IMR-90 (cell line): ENCODE measurements around the gene UACA. TPM values are rescaled to one million over a fixed set of nuclear protein-coding genes. Genes with fewer than 3 reads are reported as not detected.

ENCODE experiments used
- ATAC-seq: fragments of 200-7000 bp; cut with Tn5 transposase; 2 replicates; pipeline ENCODE4 v1.9.1; 2020; ENCODE audit warnings: low read depth, mild to moderate bottlenecking, moderate library complexity
- BruUV-seq: library from RNA; stranded (reverse); fragments of 400-500 nt; replicated peaks from 2 replicates; lab custom pipeline; 2021; lab: Mats Ljungman, UMichigan
- CTCF ChIA-PET: fragments of 300-600 bp; formaldehyde crosslinking; extraction: SDS; loops from one replicate; lab custom pipeline; 2021; ENCODE audit warnings: antibody characterized with exemption; lab: Yijun Ruan, JAX
- POLR2A ChIA-PET: fragments of 300-600 bp; sonication (Branson Sonifier 250); formaldehyde crosslinking; loops from one replicate; lab custom pipeline; 2022; ENCODE audit warnings: antibody characterized with exemption; ENCODE audit not compliant: unreplicated experiment; lab: Charles Lee
- DNase-seq: peaks from one replicate; pipeline ENCODE4 v3.0.0; 2013
- H2AFZ ChIP-seq: replicated peaks from 2 replicates; pipeline ENCODE3; 2013; ENCODE audit warnings: low read length, mild to moderate bottlenecking; ENCODE audit not compliant: poor library complexity
- H2AK5ac ChIP-seq: 2 replicates; pipeline ENCODE4 v1.6.1; 2013; ENCODE audit warnings: low read depth, low read length, inconsistent platforms
- H2AK9ac ChIP-seq: replicated peaks from 2 replicates; pipeline ENCODE3; 2013; ENCODE audit warnings: mild to moderate bottlenecking, low read depth, low read length, moderate library complexity; ENCODE audit not compliant: poor library complexity
- H2BK120ac ChIP-seq: 2 replicates; pipeline ENCODE4 v1.6.1; 2013; ENCODE audit warnings: low read depth, low read length, inconsistent platforms
- H2BK15ac ChIP-seq: 3 replicates; pipeline ENCODE4 v1.6.1; 2013; ENCODE audit warnings: low read depth, low read length, inconsistent platforms
- H2BK20ac ChIP-seq: 2 replicates; pipeline ENCODE4 v1.6.1; 2013; ENCODE audit warnings: low read depth, mild to moderate bottlenecking, inconsistent platforms, low read length, moderate library complexity
- H2BK5ac ChIP-seq: 2 replicates; pipeline ENCODE4 v1.6.1; 2013; ENCODE audit warnings: mild to moderate bottlenecking, low read depth, low read length, inconsistent platforms; ENCODE audit not compliant: poor library complexity, severe bottlenecking
- H3K14ac ChIP-seq: replicated peaks from 2 replicates; pipeline ENCODE4 v1.6.1; 2013; ENCODE audit warnings: low read depth, low read length, inconsistent platforms
- H3K18ac ChIP-seq: 2 replicates; pipeline ENCODE4 v1.6.1; 2013; ENCODE audit warnings: low read depth, low read length, control low read depth
- H3K23ac ChIP-seq: 2 replicates; pipeline ENCODE4 v1.6.1; 2013; ENCODE audit warnings: low read depth, low read length, inconsistent platforms
- H3K27ac ChIP-seq: 2 replicates; pipeline ENCODE4 v1.5.1; 2013; ENCODE audit warnings: mild to moderate bottlenecking, control low read depth, low read length; ENCODE audit not compliant: insufficient read depth
- H3K27me3 ChIP-seq: 2 replicates; pipeline ENCODE4 v1.6.1; 2013; ENCODE audit warnings: low read length; ENCODE audit not compliant: control insufficient read depth, insufficient read depth
- H3K36me3 ChIP-seq: 2 replicates; pipeline ENCODE4 v1.6.1; 2013; ENCODE audit warnings: low read length, mixed read lengths; ENCODE audit not compliant: control insufficient read depth, insufficient read depth
- H3K4ac ChIP-seq: 2 replicates; pipeline ENCODE4 v1.6.1; 2013; ENCODE audit warnings: low read depth, low read length, inconsistent platforms
- H3K4me1 ChIP-seq: 2 replicates; pipeline ENCODE4 v1.6.1; 2013; ENCODE audit warnings: low read length, mixed read lengths; ENCODE audit not compliant: control insufficient read depth, insufficient read depth
- H3K4me2 ChIP-seq: 2 replicates; pipeline ENCODE4 v1.6.1; 2013; ENCODE audit warnings: low read depth, mild to moderate bottlenecking, control low read depth, low read length, moderate library complexity
- H3K4me3 ChIP-seq: 2 replicates; pipeline ENCODE4 v1.5.1; 2013; ENCODE audit warnings: low read depth, mild to moderate bottlenecking, control low read depth, low read length, moderate library complexity; ENCODE audit not compliant: insufficient read depth
- H3K56ac ChIP-seq: 2 replicates; pipeline ENCODE4 v1.6.1; 2013; ENCODE audit warnings: low read length, inconsistent platforms; ENCODE audit not compliant: insufficient read depth; ENCODE audit errors: extremely low read depth
- H3K79me1 ChIP-seq, 2 experiments: 2 replicates each; pipeline ENCODE4 v1.6.1; 2013; ENCODE audit warnings: low read length in 2 of 2, inconsistent platforms in 1 of 2, low read depth in 1 of 2
- H3K9ac ChIP-seq: 2 replicates; pipeline ENCODE4 v1.6.1; 2013; ENCODE audit warnings: low read depth, low read length, control low read depth
- H3K9me1 ChIP-seq: 2 replicates; pipeline ENCODE4 v1.6.1; 2013; ENCODE audit warnings: low read length, inconsistent platforms; ENCODE audit not compliant: insufficient read depth
- H3K9me3 ChIP-seq: 2 replicates; pipeline ENCODE4 v1.6.1; 2013; ENCODE audit warnings: low read length; ENCODE audit not compliant: control insufficient read depth, insufficient read depth
- H4K20me1 ChIP-seq: 2 replicates; pipeline ENCODE4 v1.6.1; 2013; ENCODE audit warnings: low read length, inconsistent platforms; ENCODE audit not compliant: insufficient read depth
- H4K5ac ChIP-seq: 2 replicates; pipeline ENCODE4 v1.6.1; 2013; ENCODE audit warnings: mild to moderate bottlenecking, low read depth, low read length, control low read depth
- H4K8ac ChIP-seq, 2 experiments: 2 replicates each; pipeline ENCODE4 v1.6.1; 2013; ENCODE audit warnings: low read depth in 2 of 2, low read length in 2 of 2, control low read depth in 1 of 2, inconsistent platforms in 1 of 2
- H4K91ac ChIP-seq: 2 replicates; pipeline ENCODE4 v1.6.1; 2013; ENCODE audit warnings: low read depth, low read length, inconsistent platforms; ENCODE audit not compliant: insufficient read depth
- BHLHE40 ChIP-seq: fragments of 150-350 bp; IDR thresholded peaks from 2 replicates; pipeline ENCODE4 v1.6.1; 2016; ENCODE audit warnings: mild to moderate bottlenecking, low read depth, low read length
- CEBPB ChIP-seq: IDR thresholded peaks from 2 replicates; pipeline ENCODE4 v1.6.1; 2012; ENCODE audit warnings: low read depth, low read length, improper control_type of control experiment
- FOS ChIP-seq: fragments of 150-350 bp; IDR thresholded peaks from 2 replicates; pipeline ENCODE4 v1.6.1; 2016; ENCODE audit warnings: low read depth, low read length
- MAFK ChIP-seq: IDR thresholded peaks from 2 replicates; pipeline ENCODE4 v1.6.1; 2012; ENCODE audit warnings: low read depth, low read length, improper control_type of control experiment
- MAZ ChIP-seq: IDR thresholded peaks from 2 replicates; pipeline ENCODE4 v1.6.1; 2012; ENCODE audit warnings: low read depth, mild to moderate bottlenecking, low read length, improper control_type of control experiment, moderate library complexity, borderline replicate concordance
- MXI1 ChIP-seq: IDR thresholded peaks from 2 replicates; pipeline ENCODE4 v1.6.1; 2012; ENCODE audit warnings: low read depth, mild to moderate bottlenecking, low read length, moderate library complexity, borderline replicate concordance
- NFE2L2 ChIP-seq: fragments of 150-350 bp; IDR thresholded peaks from 2 replicates; pipeline ENCODE4 v1.6.1; 2016; ENCODE audit warnings: low read depth, mild to moderate bottlenecking, low read length
- POLR2A ChIP-seq: IDR thresholded peaks from 2 replicates; pipeline ENCODE4 v1.6.1; 2012; ENCODE audit warnings: mild to moderate bottlenecking, low read depth, low read length
- RAD21 ChIP-seq: IDR thresholded peaks from 2 replicates; pipeline ENCODE4 v1.6.1; 2012; ENCODE audit warnings: low read length, improper control_type of control experiment
- RCOR1 ChIP-seq: IDR thresholded peaks from 2 replicates; pipeline ENCODE4 v1.6.1; 2012; ENCODE audit warnings: mild to moderate bottlenecking, low read length, improper control_type of control experiment; ENCODE audit not compliant: insufficient replicate concordance
- RFX5 ChIP-seq: IDR thresholded peaks from 2 replicates; pipeline ENCODE4 v1.8.0; 2012; ENCODE audit warnings: low read depth, mild to moderate bottlenecking, low read length, moderate library complexity
- SMC3 ChIP-seq: fragments of 150-350 bp; IDR thresholded peaks from 2 replicates; pipeline ENCODE4 v1.6.1; 2016; ENCODE audit warnings: low read depth, mild to moderate bottlenecking, antibody characterized with exemption, low read length, moderate library complexity
- WGBS, 2 experiments: methylation state at CpG; one replicate each; pipeline versions ENCODE4 v1.1.5 to v1.1.7; 2013; ENCODE audit warnings: missing lambda C conversion rate in 2 of 2; ENCODE audit not compliant: insufficient read length in 1 of 2; ENCODE audit errors: extremely low coverage in 2 of 2; 5-methylcytosine and 5-hydroxymethylcytosine counted together
- dilution Hi-C: fragments of 300-500 bp; cut with HindIII; formaldehyde crosslinking; loops from one replicate; pipeline ENCODE4 v1.14.3; 2018; ENCODE audit warnings: low sequenced_read_pairs; ENCODE audit not compliant: unreplicated experiment
- in situ Hi-C: fragments of 300-500 bp; cut with MboI; formaldehyde crosslinking; loops from 3 replicates; pipeline ENCODE4 v1.14.3; 2019; ENCODE audit warnings: low sequenced_read_pairs, inconsistent platforms, mixed read lengths
- intact Hi-C: fragments of 100-400 bp; cut with micrococcal nuclease; formaldehyde crosslinking; loops from 2 replicates; pipeline ENCODE4 v1.10.0; 2022
- polyA plus RNA-seq, 3 experiments: library from polyadenylated mRNA; depleted of rRNA; stranded (reverse); fragments of >200 nt; gene quantifications; 2 replicates each; pipeline ENCODE4 v1.2.3, GENCODE V29; 2012; ENCODE audit warnings: low replicate concordance in 1 of 3
- total RNA-seq: library from RNA; depleted of rRNA; stranded (reverse); fragments of >200 nt; gene quantifications from 2 replicates; pipeline ENCODE4 v1.2.3, GENCODE V29; 2012
- TF ChIP-seq, protein P1 (sequence below): conservative IDR thresholded peaks from 2 replicates; pipeline ENCODE4 v1.5.1; 2012; ENCODE audit warnings: mild to moderate bottlenecking, low read depth, low read length, improper control_type of control experiment
- TF ChIP-seq, protein P2 (sequence below): fragments of 150-350 bp; IDR thresholded peaks from 2 replicates; pipeline ENCODE4 v1.6.1; 2017; ENCODE audit warnings: mild to moderate bottlenecking, antibody characterized with exemption, low read length, low read depth

The UACA gene
- total and polyA plus RNA-seq, 2 of the 4 experiments (the other 2 are of a cell fraction), result 156 to 507 TPM

DNA sequence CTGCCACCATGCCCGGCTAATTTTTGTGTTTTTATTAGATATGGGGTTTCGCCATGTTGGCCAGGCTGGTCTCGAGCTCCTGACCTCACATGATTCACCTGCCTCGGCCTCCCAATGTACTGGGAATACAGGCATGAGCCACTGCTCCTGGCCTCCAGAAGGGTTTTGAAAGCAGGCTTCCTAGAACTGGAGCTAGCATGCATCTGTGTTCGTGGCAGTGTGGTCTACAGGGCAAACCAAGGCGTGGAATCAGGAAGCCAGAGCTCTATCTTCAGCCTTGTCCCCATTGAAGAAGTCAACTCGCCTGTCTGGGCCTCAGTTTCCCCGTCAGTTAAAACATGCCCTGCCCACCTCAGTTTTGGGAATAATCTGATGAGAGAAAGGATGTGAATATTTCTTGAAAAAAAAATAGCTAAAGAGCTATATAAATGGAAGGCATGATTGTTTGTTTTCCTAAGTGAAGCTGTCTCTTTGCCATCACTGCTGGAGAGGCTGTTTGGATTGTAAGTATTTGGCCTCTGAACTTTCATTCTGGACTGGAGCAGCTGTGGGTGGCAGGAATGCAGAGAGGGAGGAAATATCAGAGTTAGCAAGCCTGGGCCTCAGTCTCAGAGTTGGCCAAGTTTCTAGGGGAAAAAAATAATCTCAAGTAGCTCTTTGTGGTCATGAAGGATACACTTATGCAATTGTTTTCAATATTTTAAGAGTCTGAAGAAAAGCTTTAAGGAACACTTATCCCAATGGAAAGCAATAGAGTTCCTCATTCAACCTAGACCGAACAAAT lies 36.5 kb upstream of the UACA start:
- H3K4me3 ChIP-seq, result no peak overlapping the region
- peak overlapping the region; percentile 97 for H3K27ac ChIP-seq
- dilution Hi-C loops, result no loop called here
- ChIA-PET CTCF (interaction anchor here (0.6 to 1.1 kb wide), 2 partner anchors 12 to 51 kb away, joined by 3 to 8 read pairs; no protein-coding TSS in a partner anchor), POLR2A (interaction anchor here (0.7 to 1.0 kb wide), 4 partner anchors 17 to 106 kb away, joined by 3 to 5 read pairs (median 3); no protein-coding TSS in a partner anchor)
- peak overlapping the region; percentile 100 for H2BK15ac ChIP-seq
- intact Hi-C loops, result loop anchor here (1.0 kb wide), 1 partner anchor 38 kb away; no protein-coding TSS in a partner anchor
- peaks cover 42% of the 10 kb centered on the region for H3K9me1 ChIP-seq
- H3K4ac ChIP-seq, result peak overlapping the region; percentile 100
- peak overlapping the region; percentile 89 for H4K5ac ChIP-seq
- WGBS, 2 experiments, result 50% methylated on average over 2 of the region's 9 CpGs; no CpG with 5 or more reads in 1 of the 2 experiments
- H2AK5ac ChIP-seq, result peak overlapping the region; percentile 99
- no TSS peak for BruUV-seq
- H3K18ac ChIP-seq, result peak overlapping the region; percentile 92
- peak overlapping the region; percentile 58 for H2AFZ ChIP-seq
- H3K9ac ChIP-seq, result peak overlapping the region; percentile 26
- H3K79me1 ChIP-seq, result peaks cover 3 to 56% of the 10 kb centered on the region in 2 experiments
- H3K36me3 ChIP-seq, result no peaks in the 10 kb centered on the region
- DNase-seq (peak; percentile 99), ATAC-seq (peak; percentile 80)
- peak overlapping the region; percentile 98 for H3K56ac ChIP-seq
- H2AK9ac ChIP-seq, result peak overlapping the region; percentile 91
- H3K4me1 ChIP-seq, result peaks cover 33% of the 10 kb centered on the region
- H4K91ac ChIP-seq, result peak overlapping the region; percentile 97
- in situ Hi-C loops, result no loop called here
- H2BK5ac ChIP-seq, result peak overlapping the region; percentile 99
- peak overlapping the region; percentile 100 for H3K23ac ChIP-seq
- H3K14ac ChIP-seq, result peak overlapping the region; percentile 99
- peak overlapping the region; percentile 71 for H3K4me2 ChIP-seq
- H4K20me1 ChIP-seq, result no peaks in the 10 kb centered on the region
- peak overlapping the region; percentile 38 to 99 for H4K8ac ChIP-seq
- peak overlapping the region; percentile 100 for H2BK20ac ChIP-seq
- H3K27me3 ChIP-seq, result no peaks in the 10 kb centered on the region
- no peaks in the 10 kb centered on the region for H3K9me3 ChIP-seq
- peak overlapping the region; percentile 100 for H2BK120ac ChIP-seq
- peak; percentile 93 for TF ChIP-seq RCOR1
- TF ChIP-seq MXI1, result no peak
- peak; percentile 17; the same call in 1 of the 2 replicates for TF ChIP-seq FOS
- peak; percentile 15; the same call in 1 of the 2 replicates for TF ChIP-seq SMC3
- TF ChIP-seq, protein P1, sequence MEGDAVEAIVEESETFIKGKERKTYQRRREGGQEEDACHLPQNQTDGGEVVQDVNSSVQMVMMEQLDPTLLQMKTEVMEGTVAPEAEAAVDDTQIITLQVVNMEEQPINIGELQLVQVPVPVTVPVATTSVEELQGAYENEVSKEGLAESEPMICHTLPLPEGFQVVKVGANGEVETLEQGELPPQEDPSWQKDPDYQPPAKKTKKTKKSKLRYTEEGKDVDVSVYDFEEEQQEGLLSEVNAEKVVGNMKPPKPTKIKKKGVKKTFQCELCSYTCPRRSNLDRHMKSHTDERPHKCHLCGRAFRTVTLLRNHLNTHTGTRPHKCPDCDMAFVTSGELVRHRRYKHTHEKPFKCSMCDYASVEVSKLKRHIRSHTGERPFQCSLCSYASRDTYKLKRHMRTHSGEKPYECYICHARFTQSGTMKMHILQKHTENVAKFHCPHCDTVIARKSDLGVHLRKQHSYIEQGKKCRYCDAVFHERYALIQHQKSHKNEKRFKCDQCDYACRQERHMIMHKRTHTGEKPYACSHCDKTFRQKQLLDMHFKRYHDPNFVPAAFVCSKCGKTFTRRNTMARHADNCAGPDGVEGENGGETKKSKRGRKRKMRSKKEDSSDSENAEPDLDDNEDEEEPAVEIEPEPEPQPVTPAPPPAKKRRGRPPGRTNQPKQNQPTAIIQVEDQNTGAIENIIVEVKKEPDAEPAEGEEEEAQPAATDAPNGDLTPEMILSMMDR, result no peak
- TF ChIP-seq BHLHE40, result peak; percentile 22; the same call in 1 of the 2 replicates
- TF ChIP-seq POLR2A, result no peak
- TF ChIP-seq, protein P2, sequence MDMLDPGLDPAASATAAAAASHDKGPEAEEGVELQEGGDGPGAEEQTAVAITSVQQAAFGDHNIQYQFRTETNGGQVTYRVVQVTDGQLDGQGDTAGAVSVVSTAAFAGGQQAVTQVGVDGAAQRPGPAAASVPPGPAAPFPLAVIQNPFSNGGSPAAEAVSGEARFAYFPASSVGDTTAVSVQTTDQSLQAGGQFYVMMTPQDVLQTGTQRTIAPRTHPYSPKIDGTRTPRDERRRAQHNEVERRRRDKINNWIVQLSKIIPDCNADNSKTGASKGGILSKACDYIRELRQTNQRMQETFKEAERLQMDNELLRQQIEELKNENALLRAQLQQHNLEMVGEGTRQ, result no peak
- no peak for TF ChIP-seq RAD21
- TF ChIP-seq CEBPB, result peak; percentile 81
- TF ChIP-seq RFX5, result no peak
- no peak for TF ChIP-seq NFE2L2
- TF ChIP-seq MAFK, result no peak; the same call in 1 of the 2 replicates
- peak; percentile 50; the same call in 1 of the 2 replicates for TF ChIP-seq MAZ
